ENCODE measurements around the gene FAXC. TPM values are rescaled to one million over a fixed set of nuclear protein-coding genes. Genes with fewer than 3 reads are reported as not detected.
"Not testable (repeated sequence)": the region's sequence is repeated elsewhere in the genome, so short reads cannot be mapped to it uniquely, and the experiment has no call there.

The FAXC gene
- total RNA-seq, 1 donor from 2014 or later = 23.0 TPM

DNA sequence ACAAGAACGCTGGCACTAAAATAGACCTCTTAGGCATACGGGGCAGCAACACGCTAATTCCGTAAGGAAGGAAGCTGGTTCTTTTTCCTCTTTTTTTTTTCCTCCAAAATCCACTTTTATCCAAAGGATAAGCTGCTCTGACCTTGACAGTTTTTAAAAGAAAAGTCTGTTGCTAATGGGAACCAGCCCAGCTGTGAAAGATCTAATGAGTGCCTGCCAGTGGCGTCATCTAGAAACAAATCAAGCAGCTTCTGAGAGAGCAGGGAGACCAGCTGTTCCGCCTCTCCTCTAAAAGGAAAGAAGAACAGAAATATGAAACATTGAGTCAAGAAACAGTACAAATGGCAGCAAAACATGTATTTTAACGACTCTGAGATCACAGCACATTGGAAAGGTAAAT, 78.6 kb downstream of the FAXC start:
- no peaks in the 10 kb centered on the region for H3K79me2 ChIP-seq (ENCODE audit: low read depth)
- no peaks in the 10 kb centered on the region for H3F3A ChIP-seq (ENCODE audit: low read depth)
- no peak overlapping the region for H3K27ac ChIP-seq
- no peaks in the 10 kb centered on the region for H3K4me1 ChIP-seq
- Mint-ChIP-seq H3K4me3 (no peak overlapping the region), H3K4me1 (peaks cover 13% of the 10 kb centered on the region), H3K36me3 (no peaks in the 10 kb centered on the region), H3K27me3 (ENCODE audit: insufficient read depth, low read depth) (peaks cover 6% of the 10 kb centered on the region), H3K9me3 (peaks cover 5% of the 10 kb centered on the region), H3K27ac (no peak overlapping the region)
- no peak overlapping the region for H3K9ac ChIP-seq
- no peaks in the 10 kb centered on the region for H3K36me3 ChIP-seq
- H3K4me3 ChIP-seq = no peak overlapping the region
- no peaks in the 10 kb centered on the region for H3K27me3 ChIP-seq
- no peaks in the 10 kb centered on the region for H4K20me1 ChIP-seq (ENCODE audit: low read depth)
- TF ChIP-seq, protein P1, sequence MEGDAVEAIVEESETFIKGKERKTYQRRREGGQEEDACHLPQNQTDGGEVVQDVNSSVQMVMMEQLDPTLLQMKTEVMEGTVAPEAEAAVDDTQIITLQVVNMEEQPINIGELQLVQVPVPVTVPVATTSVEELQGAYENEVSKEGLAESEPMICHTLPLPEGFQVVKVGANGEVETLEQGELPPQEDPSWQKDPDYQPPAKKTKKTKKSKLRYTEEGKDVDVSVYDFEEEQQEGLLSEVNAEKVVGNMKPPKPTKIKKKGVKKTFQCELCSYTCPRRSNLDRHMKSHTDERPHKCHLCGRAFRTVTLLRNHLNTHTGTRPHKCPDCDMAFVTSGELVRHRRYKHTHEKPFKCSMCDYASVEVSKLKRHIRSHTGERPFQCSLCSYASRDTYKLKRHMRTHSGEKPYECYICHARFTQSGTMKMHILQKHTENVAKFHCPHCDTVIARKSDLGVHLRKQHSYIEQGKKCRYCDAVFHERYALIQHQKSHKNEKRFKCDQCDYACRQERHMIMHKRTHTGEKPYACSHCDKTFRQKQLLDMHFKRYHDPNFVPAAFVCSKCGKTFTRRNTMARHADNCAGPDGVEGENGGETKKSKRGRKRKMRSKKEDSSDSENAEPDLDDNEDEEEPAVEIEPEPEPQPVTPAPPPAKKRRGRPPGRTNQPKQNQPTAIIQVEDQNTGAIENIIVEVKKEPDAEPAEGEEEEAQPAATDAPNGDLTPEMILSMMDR (IDR thresholded peaks at IDR 0.05) = no peak
- no peak for TF ChIP-seq EZH2 (IDR thresholded peaks at IDR 0.05)
- TF ChIP-seq EZH2phosphoT487 (IDR thresholded peaks at IDR 0.05) = no peak
- no peak overlapping the region for H2AFZ ChIP-seq (replicated peaks)
- no peak for DNase-seq (ENCODE audit: low spot score)
- no peaks in the 10 kb centered on the region for H3K9me3 ChIP-seq (ENCODE audit: low read depth)
- H3K4me2 ChIP-seq = no peak overlapping the region

DNA sequence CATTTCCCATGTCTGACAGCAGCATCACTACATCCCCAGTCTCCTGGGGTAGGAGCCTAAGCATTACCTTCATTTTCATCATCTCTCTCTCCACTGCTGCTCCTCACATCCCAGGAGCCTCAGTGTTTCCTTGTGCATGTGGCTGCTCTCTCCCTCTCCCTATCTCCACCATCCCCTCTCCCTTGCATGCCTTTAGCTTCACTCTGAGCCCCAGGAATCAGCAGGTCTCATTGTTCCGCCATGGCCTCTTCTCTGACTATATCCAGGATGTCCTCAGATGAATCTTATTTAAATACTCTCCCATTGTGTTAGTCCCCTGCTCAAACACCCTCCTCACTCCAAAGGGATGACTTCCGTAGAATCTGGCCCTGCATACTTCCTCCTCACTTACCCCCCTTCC, 79.4 kb downstream of the FAXC start:
- no peaks in the 10 kb centered on the region for H3K36me3 Mint-ChIP-seq
- no peaks in the 10 kb centered on the region for H4K20me1 ChIP-seq (ENCODE audit: low read depth)
- DNase-seq (ENCODE audit: low spot score) = no peak
- no peak overlapping the region for H3K4me3 Mint-ChIP-seq
- H3F3A ChIP-seq (ENCODE audit: low read depth) = no peaks in the 10 kb centered on the region
- no peaks in the 10 kb centered on the region for H3K4me1 ChIP-seq
- no peaks in the 10 kb centered on the region for H3K27me3 ChIP-seq
- H3K36me3 ChIP-seq = no peaks in the 10 kb centered on the region
- no peak overlapping the region for H3K4me3 ChIP-seq
- no peaks in the 10 kb centered on the region for H3K9me3 ChIP-seq (ENCODE audit: low read depth)
- H2AFZ ChIP-seq (replicated peaks) = peak overlapping the region; percentile 42
- no peak overlapping the region for H3K27ac ChIP-seq
- TF ChIP-seq, protein P1 (IDR thresholded peaks at IDR 0.05) = no peak
- TF ChIP-seq EZH2phosphoT487 (IDR thresholded peaks at IDR 0.05) (no peak), EZH2 (IDR thresholded peaks at IDR 0.05) (no peak)
- no peak overlapping the region for H3K27ac Mint-ChIP-seq
- no peak overlapping the region for H3K4me2 ChIP-seq
- H3K4me1 Mint-ChIP-seq = peaks cover 13% of the 10 kb centered on the region
- H3K27me3 Mint-ChIP-seq (ENCODE audit: insufficient read depth, low read depth) = peaks cover 4% of the 10 kb centered on the region
- no peak overlapping the region for H3K9ac ChIP-seq
- H3K79me2 ChIP-seq (ENCODE audit: low read depth) = no peaks in the 10 kb centered on the region
- peaks cover 5% of the 10 kb centered on the region for H3K9me3 Mint-ChIP-seq

DNA sequence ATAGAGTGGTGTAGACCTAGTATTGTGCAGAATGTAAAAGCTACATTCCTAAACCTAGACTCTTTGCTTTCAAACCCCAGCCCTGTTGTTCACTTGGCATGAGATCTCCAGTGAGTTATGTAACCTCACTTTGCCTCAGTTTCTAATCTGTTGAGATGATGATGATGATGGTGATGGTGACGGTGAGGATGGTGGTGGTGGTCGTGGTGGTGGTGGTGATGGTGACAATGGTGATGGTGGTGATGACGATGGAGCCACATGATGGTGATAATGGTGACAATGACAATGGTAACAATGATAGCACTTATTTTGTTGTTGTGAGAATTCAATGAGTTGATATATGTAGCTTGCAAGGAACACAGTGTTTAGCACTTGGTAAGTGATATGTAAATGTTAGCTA, 80.3 kb downstream of the FAXC start:
- H3F3A ChIP-seq (ENCODE audit: low read depth) = no peaks in the 10 kb centered on the region
- Mint-ChIP-seq H3K4me1 (peaks cover 13% of the 10 kb centered on the region), H3K36me3 (no peaks in the 10 kb centered on the region), H3K27ac (no peak overlapping the region), H3K9me3 (peaks cover 5% of the 10 kb centered on the region), H3K27me3 (ENCODE audit: insufficient read depth, low read depth) (peaks cover 4% of the 10 kb centered on the region), H3K4me3 (no peak overlapping the region)
- no peaks in the 10 kb centered on the region for H3K9me3 ChIP-seq (ENCODE audit: low read depth)
- no peak overlapping the region for H3K4me3 ChIP-seq
- no peaks in the 10 kb centered on the region for H3K27me3 ChIP-seq
- no peaks in the 10 kb centered on the region for H3K36me3 ChIP-seq
- no peaks in the 10 kb centered on the region for H4K20me1 ChIP-seq (ENCODE audit: low read depth)
- no peaks in the 10 kb centered on the region for H3K4me1 ChIP-seq
- H2AFZ ChIP-seq (replicated peaks) = no peak overlapping the region
- no peaks in the 10 kb centered on the region for H3K79me2 ChIP-seq (ENCODE audit: low read depth)
- no peak for DNase-seq (ENCODE audit: low spot score)
- no peak overlapping the region for H3K4me2 ChIP-seq
- no peak overlapping the region for H3K27ac ChIP-seq
- H3K9ac ChIP-seq = no peak overlapping the region
- TF ChIP-seq EZH2 (IDR thresholded peaks at IDR 0.05) (no peak), EZH2phosphoT487 (IDR thresholded peaks at IDR 0.05) (no peak)
- TF ChIP-seq, protein P1 (IDR thresholded peaks at IDR 0.05) = no peak

DNA sequence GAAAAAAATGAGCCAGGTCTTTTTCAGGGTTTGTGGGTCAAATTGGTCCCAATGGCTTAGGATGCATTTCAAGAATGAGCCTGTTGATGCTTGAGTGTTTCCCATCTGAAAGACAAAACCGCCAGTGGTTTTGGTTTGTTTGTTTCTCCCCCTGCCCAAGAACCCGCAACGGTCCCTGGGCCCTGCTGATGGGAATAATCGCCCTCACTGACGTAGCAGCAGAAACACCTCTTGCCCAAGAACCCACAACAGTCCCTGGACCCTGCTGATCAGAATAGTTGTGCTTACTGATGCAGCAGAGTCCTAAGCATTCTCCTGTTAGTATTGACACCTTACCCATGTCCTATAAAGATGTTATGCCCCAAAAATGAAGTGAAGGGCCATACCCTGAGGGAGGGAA, 82.5 kb downstream of the FAXC start:
- not testable (repeated sequence) for H3K27me3 Mint-ChIP-seq (ENCODE audit: insufficient read depth, low read depth); H3K9ac ChIP-seq

DNA sequence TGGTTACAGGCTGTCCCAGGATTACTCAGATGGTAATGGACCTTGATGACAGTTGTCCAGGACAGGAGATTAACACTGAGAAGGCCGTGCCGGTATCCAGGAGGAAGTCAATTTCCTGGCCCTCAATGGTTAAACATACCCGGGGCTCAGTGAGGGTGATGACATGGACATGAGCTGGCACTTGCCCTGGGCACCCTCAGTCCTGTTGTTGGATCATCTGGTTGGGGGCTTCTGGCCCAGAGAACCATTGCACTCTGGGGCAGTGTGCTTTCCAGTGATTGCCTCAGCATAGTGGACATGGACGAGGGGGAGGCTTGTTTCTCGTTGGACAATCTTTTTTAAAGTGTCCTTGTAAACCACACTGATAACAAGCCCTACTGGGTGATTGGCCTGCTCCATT, 84.0 kb downstream of the FAXC start:
- not testable (repeated sequence) for H3K4me2 ChIP-seq; H3F3A ChIP-seq (ENCODE audit: low read depth); H3K79me2 ChIP-seq (ENCODE audit: low read depth); H3K9me3 Mint-ChIP-seq; DNase-seq (ENCODE audit: low spot score); H3K36me3 ChIP-seq; H3K27me3 ChIP-seq; H3K4me1 Mint-ChIP-seq; H4K20me1 ChIP-seq (ENCODE audit: low read depth); H3K4me3 Mint-ChIP-seq; H3K27me3 Mint-ChIP-seq (ENCODE audit: insufficient read depth, low read depth); H3K27ac ChIP-seq; H3K4me3 ChIP-seq; H3K9me3 ChIP-seq (ENCODE audit: low read depth); H2AFZ ChIP-seq (replicated peaks); H3K4me1 ChIP-seq; H3K36me3 Mint-ChIP-seq; H3K27ac Mint-ChIP-seq; H3K9ac ChIP-seq

More for the DNA sequence above, 82.5 kb downstream of the FAXC start:
- not testable (repeated sequence) for H3K79me2 ChIP-seq (ENCODE audit: low read depth); H3K4me3 Mint-ChIP-seq; H3K4me3 ChIP-seq; H3F3A ChIP-seq (ENCODE audit: low read depth); H3K9me3 Mint-ChIP-seq; DNase-seq (ENCODE audit: low spot score); H3K4me1 ChIP-seq; H3K4me2 ChIP-seq; H4K20me1 ChIP-seq (ENCODE audit: low read depth); H2AFZ ChIP-seq (replicated peaks); H3K27me3 ChIP-seq; H3K9me3 ChIP-seq (ENCODE audit: low read depth); H3K36me3 ChIP-seq; H3K27ac ChIP-seq; H3K36me3 Mint-ChIP-seq; H3K27ac Mint-ChIP-seq
- H3K4me1 Mint-ChIP-seq = peaks cover 13% of the 10 kb centered on the region

Measured in neural progenitor cell (in vitro differentiated cells).